Fibroblast of upper back skin (primary cell): ENCODE measurements around the gene TNNT3.
"Not testable (repeated sequence)": the region's sequence is repeated elsewhere in the genome, so short reads cannot be mapped to it uniquely, and the experiment has no call there.

Source experiments
- DNase-seq: peaks from one replicate; pipeline ENCODE4 v3.0.0-alpha.2; 2013

The TNNT3 gene

DNA sequence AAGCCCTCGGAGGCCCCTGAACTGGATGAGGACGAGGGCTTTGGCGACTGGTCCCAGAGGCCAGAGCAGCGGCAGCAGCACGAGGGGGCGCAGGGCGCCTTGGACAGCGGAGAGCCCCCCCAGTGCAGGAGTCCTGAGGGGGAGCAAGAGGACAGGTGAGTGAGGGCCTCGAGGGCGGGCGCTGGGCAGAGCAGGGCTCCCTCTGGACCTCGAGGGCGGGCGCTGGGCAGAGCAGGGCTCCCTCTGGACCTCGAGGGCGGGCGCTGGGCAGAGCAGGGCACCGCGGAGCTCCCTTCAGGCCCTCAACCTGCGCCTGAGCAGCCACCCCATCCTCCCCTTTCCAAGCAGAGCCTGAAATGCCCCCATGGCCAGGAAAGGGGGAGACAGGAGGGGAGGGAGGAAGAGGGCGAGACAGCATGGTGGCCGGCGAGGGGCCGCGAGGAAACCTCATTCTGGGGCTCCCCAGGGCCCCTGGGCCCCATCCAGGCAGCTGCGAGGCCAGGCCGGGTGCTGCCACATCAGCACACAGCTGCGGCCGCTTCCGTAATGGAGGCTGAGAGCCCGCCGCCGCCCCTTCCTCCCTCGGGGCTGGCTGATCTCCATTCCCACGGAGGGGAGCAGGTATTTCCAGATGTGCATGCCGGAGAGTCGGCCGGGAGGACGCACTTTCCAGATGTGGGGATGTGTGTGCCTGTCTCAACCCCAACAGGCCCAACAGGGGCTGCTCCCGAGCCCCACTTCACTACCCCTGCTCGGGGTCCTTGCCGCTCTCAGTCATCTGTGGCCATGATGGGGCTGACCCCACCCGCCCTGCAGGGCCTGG lies 37.9 kb upstream of the TNNT3 start:
- peak; percentile 51 for DNase-seq

DNA sequence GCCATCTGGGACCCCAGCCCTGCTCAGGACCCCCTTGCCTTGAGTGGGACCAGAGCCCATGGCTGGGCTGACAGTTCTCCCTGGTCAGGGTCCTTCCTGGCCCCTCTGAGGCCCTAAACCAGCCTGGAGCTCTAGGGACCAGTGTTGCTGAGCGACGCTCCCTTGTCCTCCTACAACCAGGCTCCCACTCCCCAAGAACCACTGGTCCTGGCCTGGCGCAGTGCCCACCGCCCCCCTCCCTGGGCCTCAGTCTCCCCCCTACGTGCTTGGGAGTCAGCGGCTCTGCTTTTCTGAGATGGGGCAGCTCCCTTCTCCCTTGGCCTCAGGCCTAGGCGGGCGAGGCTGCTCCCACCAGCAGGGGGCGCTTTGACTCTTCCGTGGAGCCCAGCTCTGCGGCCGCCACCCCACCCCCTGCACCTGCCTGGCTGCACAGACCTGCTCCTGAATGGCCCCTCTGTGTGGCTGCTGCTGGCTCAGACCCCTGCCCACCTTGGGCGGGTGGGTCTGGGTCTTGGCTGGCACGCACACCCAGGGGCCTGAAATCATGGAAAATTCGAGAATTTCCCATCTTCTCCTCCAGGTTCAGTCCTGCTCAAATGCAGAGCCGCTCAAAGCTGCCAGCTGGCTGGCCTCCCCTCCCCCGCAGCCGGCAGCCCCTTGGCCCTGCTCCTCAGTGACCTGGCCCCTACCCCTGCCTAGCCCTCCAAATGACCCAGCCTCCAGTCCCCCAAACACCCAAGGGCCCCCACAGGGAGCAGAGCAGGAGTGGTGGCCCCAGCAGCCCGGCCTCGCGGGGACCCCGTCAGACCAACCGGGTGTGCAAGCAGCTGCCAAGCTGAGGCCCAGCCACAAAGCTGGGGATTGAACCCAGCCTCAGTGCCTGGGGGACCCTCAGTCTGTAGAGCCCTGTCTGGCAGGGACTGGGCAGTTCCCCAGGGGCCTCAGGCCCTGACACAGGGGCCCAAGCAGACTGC lies 37.0 kb upstream of the TNNT3 start:
- peak; percentile 69 for DNase-seq

DNA sequence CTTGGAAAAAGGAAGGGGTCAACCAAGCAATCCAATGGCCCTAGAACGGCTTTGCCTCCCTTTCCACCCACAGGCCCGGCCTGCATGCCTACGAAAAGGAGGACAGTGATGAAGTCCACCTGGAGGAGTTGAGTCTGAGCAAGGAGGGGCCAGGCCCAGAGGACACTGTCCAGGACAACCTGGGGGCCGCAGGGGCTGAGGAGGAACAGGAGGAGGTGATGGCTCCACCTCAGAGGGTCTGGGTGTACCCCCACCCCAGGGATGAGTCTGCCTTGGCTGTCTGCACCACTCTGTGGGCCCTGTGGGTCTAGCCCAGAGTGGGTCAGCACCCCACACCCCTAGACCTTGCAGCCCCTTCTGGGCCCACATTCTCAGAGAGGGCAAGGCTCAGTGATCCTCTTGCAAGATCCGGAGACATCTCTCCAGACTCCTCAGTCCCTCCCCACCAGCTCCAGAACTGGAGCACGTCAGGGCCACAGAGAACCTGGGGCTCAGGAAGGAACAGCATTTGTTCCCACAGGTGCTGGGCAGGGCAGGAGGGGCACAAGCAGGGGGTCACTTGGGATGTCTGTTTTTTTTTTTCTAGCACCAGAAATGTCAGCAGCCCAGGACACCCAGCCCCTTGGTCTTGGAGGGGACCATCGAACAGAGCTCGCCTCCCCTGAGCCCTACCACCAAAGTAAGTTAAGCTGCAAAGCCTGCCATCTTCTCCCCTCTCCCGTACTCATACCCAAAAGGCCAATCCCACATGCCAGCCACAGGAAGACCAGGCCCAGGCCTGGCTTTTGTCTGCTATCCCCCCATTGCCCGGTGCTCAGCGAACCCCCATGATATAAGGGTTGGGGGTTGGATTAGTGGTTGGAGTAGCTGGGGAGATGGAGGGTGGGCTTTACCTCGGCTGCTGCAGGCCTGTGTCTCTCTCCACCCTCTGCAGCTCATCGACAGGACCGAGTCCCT lies 35.9 kb upstream of the TNNT3 start:
- no peak for DNase-seq

DNA sequence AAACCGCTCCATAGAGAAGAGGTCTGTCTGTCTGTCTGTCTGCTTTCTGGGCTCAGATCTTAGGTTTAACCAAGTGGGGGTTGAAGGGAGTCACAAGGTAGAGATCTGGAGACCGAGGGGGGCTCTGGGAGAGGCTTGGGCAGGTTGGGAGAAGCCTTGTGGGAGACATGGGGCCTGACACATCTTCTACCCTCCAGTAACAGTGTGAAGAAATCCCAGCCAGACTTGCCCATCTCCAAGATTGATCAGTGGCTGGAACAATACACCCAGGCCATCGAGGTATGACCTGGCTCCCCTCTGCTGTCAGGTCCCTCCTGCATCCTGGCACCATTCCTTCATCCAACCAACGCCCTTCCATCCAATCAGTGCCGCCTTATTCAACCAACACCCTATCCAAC lies 35.2 kb upstream of the TNNT3 start:
- no peak for DNase-seq

DNA sequence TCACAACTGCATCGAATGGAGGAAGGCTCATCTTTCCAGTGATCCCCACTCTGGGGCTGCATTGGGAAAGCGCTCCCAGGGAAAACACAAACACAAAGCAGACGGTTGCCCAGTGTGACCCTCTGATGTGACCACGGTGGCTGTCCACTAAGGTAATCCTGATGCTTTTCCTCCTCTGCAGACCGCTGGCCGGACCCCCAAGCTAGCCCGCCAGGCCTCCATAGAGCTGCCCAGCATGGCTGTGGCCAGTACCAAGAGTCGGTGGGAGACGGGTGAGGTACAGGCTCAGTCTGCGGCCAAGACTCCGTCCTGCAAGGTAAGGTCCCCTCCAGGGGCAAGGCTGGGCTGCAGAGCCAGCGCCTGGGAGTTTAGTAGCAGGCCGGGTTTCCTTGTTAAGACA lies 33.0 kb upstream of the TNNT3 start:
- DNase-seq, result not testable (repeated sequence)

DNA sequence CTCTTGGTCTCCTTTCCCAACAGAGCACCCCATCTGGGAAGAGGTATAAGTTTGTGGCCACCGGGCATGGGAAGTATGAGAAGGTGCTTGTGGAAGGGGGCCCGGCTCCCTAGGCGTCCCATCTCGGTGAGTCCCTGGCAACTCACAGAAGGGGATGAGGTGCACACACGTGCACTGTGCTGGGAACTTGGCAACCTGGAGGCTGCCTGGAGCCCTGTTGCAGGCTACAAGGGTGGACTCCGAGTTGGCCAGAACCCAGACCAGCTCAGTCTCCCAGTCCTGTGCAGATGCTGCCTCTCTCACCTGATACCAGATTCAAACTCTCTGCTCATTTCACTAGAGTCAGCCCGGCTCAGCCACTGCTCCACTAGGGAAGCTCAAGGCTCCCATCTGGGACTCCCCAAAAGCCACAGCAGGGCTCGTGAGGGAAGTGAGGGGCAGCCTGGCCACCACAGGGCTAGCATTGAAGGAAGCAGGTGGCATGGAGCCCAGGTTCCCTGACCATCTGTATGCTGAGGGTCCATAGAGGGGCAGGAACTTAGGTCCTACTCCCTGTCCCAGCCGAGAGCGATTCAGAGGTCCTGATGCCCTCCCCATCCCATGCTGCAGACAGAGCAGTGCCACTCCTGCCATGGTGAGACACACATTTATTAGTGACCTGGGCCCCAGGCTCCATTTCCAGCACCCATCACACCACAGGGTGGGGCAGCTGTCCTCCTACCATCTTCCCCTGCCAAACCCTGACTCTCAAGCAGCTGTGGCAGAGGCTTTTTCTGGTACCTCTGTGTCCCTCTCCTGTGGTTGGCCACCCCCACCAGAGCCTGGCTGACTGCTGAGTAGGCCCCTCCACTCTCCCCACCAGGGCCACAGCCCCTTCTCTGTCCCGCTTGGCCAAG lies 31.8 kb upstream of the TNNT3 start:
- DNase-seq, result no peak

DNA sequence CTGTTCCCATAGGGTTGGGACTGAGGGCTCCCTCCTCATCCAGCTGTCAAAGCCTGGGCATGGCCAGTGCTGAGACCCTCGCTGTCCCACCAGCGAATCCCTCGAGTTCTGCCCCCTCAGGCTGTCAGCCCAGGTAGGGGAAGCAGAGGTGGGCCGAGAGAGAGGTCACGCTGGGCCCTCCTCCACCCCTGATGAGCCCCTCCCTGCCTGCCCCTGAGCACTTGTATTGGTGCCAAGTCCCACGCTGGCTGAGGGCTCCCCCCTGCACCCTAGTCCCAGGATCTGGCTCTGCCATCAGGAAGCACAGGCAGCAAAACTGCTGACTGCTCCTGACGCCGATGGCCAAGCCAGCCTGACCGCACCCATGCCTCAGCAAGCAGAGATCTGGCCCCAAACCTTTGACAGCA lies 31.2 kb upstream of the TNNT3 start:
- no peak for DNase-seq

DNA sequence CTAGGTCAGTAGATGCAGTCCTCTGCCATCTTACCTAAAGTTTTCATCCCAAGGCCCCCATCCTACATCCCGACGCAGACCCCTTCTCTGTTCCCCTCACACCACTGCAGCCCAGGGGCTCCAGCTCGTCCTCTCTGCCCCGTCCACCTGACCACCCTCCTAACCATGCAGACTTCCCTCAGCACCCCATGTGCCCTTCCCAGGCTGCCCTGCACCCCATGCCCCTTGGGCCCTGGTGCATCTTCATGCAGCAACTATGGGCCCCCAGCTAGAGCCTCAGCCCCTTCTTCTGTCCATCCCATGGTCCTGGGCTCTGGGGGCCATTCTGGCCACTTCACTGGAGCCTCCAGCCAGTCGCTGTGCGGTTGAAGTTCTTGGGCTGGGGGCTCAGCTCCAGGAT lies 30.7 kb upstream of the TNNT3 start:
- DNase-seq, result no peak

DNA sequence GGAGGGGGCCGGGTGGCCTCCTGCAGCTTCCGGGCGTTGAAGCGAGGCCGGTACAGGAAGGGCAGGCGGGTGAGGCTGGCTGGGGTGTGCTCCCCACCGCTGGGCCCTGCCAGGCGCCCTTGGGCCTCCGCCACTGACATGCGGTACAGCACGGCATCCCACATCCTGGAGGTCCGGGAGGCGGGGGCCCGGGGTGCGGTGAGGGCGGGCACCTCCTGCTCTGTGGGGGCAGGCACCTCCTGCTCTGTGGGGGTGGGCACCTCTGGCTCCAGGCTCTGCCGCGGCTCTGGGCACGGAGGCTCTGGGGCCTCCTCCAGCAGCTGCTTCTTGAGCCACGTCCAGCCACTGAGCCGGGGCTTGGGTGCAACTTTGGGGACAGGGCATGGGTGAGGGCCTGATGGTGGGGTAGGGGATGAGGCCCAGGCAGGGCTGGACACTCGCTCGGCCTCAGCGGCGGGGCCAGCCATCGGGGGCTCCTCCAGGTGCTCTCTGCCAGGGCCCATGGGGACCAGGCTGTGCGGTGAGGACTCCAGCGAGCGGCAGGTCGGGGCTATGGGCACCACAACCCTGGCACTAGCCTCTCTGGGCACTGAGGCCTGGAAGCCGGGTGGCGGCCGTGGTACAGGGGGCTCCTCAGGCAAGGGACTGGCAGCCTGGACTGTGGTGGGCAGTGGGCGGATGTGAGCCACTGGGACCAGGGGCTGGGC lies 30.1 kb upstream of the TNNT3 start:
- no peak for DNase-seq

DNA sequence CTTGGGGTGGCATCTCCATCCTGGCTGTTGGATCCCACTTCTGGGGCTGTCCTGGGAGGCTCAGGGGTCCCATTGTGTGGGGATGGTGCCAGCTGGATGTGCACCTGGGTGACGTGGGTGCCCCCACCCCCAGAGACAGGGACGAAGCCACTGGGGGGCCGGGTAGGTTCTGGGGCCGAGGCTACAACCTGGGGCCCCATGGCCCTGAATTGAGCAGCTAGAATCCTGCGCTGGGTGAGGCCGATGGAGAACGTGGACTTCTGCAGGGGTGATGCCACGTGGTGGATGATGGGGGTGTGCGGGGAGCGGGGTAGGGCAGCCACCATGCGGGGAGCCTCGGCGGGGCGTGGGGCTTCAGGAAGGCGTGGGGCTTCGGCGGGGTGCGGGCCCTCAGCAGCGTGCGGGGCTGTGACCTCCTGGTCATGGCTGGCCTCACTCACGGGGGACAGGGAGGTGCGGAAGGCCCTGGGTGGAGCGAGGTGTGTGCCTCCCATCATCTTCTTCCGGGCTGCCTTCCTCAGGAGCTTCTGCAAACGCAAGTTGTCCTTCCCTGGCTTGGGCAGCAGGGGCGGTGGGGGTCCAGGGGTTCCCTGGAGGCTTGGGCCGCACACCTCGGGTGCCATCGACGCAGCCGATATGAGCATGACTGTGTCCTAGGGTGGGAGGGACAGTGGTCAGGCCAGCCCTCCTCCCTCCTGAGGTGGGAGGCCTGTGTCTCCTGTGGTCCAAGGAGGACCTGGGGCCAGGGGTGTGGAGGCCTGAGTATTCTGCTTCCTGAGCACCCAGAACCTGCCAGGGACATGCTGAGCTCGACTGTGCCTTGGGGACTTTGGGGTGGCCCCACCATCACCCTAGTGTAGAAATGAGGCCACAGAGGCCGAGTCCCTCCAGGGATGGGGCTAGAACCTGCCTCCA lies 29.3 kb upstream of the TNNT3 start:
- no peak for DNase-seq

DNA sequence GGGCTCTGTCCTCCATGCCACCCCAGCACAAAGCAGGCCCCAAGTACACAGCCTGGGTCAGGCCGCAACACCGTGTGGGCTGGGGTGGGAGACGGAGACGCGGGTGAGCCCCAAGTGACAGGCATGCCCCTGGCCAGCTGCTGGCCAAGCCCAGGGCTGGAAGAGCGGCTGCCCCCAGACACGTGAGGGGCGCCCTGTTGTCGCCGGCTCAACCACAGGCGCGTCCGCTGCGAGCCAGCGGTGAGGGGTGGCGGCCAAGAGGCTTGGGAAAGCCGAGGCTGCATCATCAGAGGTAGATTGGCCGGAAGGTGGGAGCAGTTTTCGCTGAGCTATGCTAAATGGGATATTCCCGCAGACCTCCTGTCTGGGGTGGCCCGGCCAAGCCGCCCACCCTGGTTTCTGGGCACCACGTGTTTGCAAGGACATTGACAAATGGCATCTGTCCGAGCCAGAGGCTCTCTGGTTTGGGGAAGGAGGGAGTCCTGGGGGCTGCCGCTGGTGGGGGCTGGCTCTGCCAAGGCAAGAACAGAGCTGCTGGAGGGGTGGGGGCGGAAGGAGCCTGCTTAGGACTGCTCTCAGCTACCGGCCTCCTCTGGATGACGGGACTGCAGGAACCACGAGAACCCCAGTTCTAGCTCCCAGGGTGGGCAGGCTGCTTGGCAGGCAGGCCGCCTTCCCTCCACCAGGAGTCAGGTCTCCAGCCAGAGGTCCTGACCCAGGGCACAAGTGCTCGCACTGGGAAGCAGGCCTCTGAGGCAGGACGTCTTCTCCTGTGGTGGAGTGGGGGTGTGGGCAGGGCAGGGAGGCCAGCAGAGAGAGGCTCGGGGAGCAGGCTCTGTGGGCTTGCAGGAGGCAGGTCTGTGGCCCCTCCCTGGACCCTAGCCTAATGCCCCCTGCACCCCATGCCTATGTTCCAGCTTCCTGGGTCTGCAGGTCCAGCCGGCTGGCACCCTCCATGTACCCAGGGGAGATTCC lies 28.4 kb upstream of the TNNT3 start:
- DNase-seq, result no peak

DNA sequence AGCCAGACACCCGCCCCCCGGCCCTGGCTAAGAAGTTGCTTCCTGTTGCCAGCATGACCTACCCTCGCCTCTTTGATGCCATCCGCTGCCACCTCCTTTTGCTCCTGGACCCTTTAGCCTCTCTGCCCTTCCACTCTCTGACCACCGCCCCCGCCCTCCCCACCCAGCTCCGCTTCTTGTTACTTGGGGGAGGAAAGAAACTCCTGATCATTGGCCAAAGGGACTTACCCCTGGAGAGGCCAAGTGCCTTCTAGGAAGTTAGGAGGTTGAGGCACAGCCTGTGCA lies 27.7 kb upstream of the TNNT3 start, which contains the start of gene PRR33:
Gene PRR33, minus strand, starts transcription at position 65 of the 285 bp plus-strand sequence. CDS start 1,311 bp downstream, outside the sequence.
- DNase-seq, result no peak

DNA sequence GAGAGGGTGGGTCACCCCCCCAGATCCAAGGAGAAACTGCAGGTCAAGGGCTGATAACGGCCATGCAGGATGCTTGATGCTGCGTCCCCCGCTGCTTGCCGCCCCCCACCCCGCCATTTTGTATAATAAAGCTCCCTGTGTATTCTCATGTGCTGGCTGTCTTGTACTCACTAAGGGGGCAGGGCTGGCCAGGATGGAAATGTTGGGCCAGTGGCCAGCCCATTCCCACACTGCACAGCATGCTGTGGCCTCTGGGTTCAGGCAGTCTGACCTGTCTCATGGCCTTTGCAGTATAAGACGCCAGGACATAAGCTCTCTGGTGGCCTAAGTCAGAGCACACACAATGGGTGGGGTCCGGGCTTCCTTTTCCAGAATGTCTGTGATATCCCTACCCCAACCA lies 27.4 kb upstream of the TNNT3 start:
- DNase-seq, result no peak

DNA sequence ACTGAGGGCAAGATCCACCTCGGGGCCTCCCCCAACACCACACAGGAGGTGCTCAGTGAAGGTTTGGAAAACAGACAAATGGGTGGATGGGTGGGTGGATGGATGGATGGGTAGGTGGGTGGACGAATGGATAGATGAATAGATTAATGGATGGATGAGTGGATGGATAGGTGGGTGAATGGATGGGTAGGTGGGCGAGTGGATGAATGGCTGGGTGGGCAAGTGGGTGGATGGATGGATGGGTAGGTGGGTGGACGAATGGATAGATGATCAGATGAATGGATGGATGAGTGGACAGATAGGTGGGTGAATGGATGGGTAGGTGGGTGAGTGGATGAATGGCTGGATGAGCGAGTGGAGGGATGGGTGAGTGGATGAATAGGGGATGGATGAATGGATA lies 26.9 kb upstream of the TNNT3 start:
- no peak for DNase-seq

DNA sequence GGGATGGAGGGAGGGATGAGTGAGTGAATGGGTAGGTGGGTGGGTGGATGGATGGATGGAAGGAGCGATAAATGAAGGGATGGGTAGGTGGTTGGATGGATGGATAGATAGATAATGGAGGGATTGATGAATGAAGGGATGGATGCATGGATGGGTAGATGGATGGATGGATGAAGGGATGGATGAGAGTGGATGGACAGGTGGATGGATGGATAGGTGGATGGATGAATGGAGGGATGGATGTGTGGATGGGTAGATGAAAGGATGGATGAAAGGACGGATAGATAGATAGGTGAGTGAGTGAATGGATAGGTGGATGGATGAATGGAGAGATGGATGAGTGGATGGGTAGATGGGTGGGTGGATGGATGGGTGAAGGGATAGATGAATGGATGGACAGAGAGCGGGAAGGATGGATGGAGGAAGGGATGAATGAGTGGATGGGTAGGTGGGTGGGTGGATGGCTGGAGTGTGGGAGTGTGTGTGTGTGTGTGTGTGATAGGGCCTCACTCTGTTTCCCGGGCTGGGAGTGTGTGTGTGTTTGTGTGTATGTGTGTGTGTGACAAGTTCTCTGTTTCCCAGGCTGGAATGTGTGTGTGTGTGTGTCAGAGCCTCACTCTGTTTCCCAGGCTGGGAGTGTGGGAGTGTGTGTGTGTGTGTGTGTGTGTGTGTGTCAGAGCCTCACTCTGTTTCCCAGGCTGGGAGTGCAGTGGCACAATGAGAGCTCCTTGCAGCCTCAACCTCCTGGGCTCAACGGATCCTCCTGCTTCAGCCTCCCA lies 25.7 kb upstream of the TNNT3 start:
- no peak for DNase-seq

DNA sequence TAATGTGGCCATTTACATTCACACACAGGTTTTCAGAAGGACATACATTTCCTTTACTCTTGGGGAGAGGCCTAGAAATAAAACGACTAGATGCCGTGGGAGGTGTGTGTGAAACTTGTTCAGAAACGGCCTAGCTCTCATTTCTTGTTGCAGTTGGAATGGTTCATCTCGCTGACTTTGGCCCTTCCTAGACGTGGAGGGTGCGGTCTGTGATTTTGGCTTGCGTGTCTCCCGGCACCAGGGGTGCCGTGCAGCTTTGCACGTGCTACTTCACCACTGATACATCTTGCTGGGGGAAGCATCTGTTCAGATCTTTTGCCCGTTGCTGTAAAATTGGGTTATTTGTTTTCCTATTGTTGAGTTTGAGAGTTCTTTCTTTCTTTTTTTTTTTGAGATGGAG lies 24.7 kb upstream of the TNNT3 start:
- DNase-seq, result no peak

DNA sequence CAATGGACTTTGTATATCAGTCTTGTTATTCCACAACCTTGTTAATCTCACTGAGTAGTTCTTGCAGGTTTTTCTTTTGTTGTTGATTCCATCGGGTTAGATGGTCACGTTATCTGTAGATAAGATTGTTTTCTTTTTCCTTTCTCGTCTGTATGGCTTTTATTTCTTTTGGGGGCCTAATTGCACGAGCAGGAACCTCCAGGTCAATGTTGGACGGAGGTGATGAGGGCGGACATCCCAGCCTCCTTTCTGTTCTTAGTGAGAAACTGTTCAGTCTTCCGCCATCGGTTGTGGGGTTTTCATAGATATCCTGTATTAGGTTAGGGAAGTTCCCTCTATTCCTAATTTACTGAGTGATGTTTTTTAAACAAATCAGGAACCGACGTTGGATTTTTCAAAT lies 23.0 kb upstream of the TNNT3 start:
- no peak for DNase-seq

DNA sequence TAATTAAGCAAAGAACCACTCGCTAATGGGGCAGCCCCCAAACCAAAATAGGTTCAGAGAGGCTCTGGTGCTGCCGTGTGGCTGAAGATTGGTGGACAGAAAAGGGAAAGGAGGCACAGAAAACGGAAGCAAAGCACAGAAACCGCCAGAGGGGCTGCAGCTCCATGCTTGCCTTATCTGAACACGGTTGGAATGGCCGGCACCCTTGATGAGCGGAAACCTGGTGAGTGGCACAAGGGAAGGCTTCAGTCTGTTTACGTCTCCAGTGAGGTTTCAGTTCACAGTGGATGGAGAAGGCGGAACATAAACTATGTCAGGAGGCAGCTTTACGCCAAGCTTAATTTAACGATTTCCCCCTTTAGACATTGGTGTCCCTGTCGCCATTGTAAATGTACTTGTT lies 22.6 kb upstream of the TNNT3 start:
- DNase-seq, result no peak
